ENCODE measurements around the gene LIPI. TPM values are rescaled to one million over a fixed set of nuclear protein-coding genes. Genes with fewer than 3 reads are reported as not detected.

The LIPI gene
- total RNA-seq, 1 experiment from 2014 or later, result not detected

DNA sequence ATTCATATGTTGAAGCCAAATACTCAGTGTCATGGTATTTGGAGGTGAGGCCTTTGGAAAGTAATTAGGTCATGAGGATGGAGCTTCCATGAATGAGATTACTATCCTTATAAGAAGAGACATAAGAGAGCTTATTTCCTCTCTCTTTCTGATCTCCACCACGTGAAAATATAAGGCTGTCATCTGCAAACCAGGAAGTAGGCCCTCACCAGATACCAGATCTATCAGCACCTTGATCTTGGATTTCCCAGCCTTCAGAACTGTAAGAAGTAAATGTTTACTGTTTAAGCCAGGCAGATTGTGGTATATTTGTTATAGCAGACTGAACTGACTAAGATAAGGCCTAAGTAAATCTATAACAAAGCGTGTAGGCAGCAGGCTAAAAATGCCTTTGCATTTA, 30.5 kb upstream of the LIPI start:
- intact Hi-C loops (cut with micrococcal nuclease), result no loop called here
- no peak for DNase-seq
- H3K79me2 ChIP-seq (ENCODE audit: low read length), result no peaks in the 10 kb centered on the region
- CTCF ChIA-PET, result no interaction called here
- no peaks in the 10 kb centered on the region for H3K9me3 ChIP-seq (ENCODE audit: low read length)
- no peak overlapping the region for H3K4me2 ChIP-seq (ENCODE audit: low read length)
- no peaks in the 10 kb centered on the region for H4K20me1 ChIP-seq (ENCODE audit: low read length)
- H3K4me3 ChIP-seq (ENCODE audit: low read length), result no peak overlapping the region
- H3K27me3 ChIP-seq (ENCODE audit: low read length), result 0 out of 2 replicates have a peak, but pooled peaks cover 7% of the 10 kb centered on the region
- TF ChIP-seq EZH2phosphoT487 (IDR thresholded peaks at IDR 0.05; ENCODE audit: borderline replicate concordance, low read length), result no peak
- TF ChIP-seq, protein P1, sequence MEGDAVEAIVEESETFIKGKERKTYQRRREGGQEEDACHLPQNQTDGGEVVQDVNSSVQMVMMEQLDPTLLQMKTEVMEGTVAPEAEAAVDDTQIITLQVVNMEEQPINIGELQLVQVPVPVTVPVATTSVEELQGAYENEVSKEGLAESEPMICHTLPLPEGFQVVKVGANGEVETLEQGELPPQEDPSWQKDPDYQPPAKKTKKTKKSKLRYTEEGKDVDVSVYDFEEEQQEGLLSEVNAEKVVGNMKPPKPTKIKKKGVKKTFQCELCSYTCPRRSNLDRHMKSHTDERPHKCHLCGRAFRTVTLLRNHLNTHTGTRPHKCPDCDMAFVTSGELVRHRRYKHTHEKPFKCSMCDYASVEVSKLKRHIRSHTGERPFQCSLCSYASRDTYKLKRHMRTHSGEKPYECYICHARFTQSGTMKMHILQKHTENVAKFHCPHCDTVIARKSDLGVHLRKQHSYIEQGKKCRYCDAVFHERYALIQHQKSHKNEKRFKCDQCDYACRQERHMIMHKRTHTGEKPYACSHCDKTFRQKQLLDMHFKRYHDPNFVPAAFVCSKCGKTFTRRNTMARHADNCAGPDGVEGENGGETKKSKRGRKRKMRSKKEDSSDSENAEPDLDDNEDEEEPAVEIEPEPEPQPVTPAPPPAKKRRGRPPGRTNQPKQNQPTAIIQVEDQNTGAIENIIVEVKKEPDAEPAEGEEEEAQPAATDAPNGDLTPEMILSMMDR (conservative IDR thresholded peaks at IDR 0.05; ENCODE audit: low read depth, low read length), result no peak
- no peak for TF ChIP-seq EZH2 (IDR thresholded peaks at IDR 0.05; ENCODE audit: low read length, unreplicated experiment)
- H3K36me3 ChIP-seq (ENCODE audit: low read depth, low read length), result no peaks in the 10 kb centered on the region
- no peaks in the 10 kb centered on the region for H3F3A ChIP-seq (ENCODE audit: low read length, unreplicated experiment)
- H3K9me2 ChIP-seq (replicated peaks; ENCODE audit: low read length), result no peaks in the 10 kb centered on the region
- no peak overlapping the region for H3K9ac ChIP-seq (ENCODE audit: low read length)
- H2AFZ ChIP-seq (ENCODE audit: low read length), result no peak overlapping the region
- POLR2A ChIA-PET (ENCODE audit: unreplicated experiment), result no interaction called here
- no peak overlapping the region for H3K27ac ChIP-seq (ENCODE audit: low read length)
- no TSS peak for BruUV-seq (replicated peaks)
- ATAC-seq, result no peak
- no peaks in the 10 kb centered on the region for H3K4me1 ChIP-seq (ENCODE audit: insufficient read depth, low read length)

DNA sequence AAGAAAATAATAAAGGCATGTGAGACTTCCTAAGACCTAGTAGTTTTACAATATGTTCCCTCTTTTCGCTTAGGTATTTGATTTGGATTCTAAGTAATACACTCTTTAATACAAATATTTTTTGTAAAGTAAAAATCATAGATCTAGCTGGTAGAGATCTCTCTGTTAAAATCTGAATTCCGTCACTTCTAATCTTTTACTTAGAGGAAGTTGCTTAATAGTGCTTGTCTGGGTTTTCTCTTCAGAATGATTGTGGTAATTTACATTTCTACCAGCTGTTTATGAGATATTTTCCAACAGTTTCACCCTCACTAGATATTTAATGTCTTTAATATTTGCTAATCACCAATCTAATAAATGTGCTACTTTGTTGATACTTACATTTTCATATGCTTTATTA, 28.5 kb upstream of the LIPI start:
- intact Hi-C loops (cut with micrococcal nuclease), result no loop called here

DNA sequence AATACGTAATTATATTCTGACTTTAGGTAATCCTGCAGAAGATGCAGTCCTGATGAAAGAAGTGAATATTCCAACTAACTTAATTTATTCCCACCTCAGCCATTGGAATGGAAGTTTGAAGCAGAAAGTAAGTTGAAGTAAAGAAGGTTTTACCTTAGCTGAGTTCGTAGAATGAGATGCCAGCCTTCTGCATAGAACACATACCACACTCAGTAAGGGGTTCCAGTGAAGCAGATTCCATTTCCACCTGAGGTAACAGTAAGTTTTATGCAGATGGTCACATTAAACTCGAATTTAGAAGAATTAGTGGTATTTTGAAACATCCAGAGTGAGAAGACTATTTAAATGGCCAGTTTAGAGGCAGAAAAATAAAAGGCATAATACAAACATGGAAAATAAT, 25.4 kb upstream of the LIPI start:
- no peak overlapping the region for H3K4me3 ChIP-seq (ENCODE audit: low read length)
- ChIA-PET POLR2A (ENCODE audit: unreplicated experiment) (no interaction called here), CTCF (no interaction called here)
- H2AFZ ChIP-seq (ENCODE audit: low read length), result no peak overlapping the region
- H3K9me2 ChIP-seq (replicated peaks; ENCODE audit: low read length), result no peaks in the 10 kb centered on the region
- H3K4me1 ChIP-seq (ENCODE audit: insufficient read depth, low read length), result no peaks in the 10 kb centered on the region
- H3K27me3 ChIP-seq (ENCODE audit: low read length), result peaks cover 31% of the 10 kb centered on the region; the same call in 1 of the 2 replicates
- H3K27ac ChIP-seq (ENCODE audit: low read length), result no peak overlapping the region
- DNase-seq (no peak), ATAC-seq (no peak)
- TF ChIP-seq EZH2phosphoT487 (IDR thresholded peaks at IDR 0.05; ENCODE audit: borderline replicate concordance, low read length), result no peak
- TF ChIP-seq, protein P1 (conservative IDR thresholded peaks at IDR 0.05; ENCODE audit: low read depth, low read length), result no peak
- TF ChIP-seq EZH2 (IDR thresholded peaks at IDR 0.05; ENCODE audit: low read length, unreplicated experiment), result no peak
- BruUV-seq (replicated peaks), result no TSS peak
- H3K4me2 ChIP-seq (ENCODE audit: low read length), result no peak overlapping the region
- H3K9ac ChIP-seq (ENCODE audit: low read length), result no peak overlapping the region
- no peaks in the 10 kb centered on the region for H3K36me3 ChIP-seq (ENCODE audit: low read depth, low read length)
- H4K20me1 ChIP-seq (ENCODE audit: low read length), result no peaks in the 10 kb centered on the region
- intact Hi-C loops (cut with micrococcal nuclease), result no loop called here
- H3K79me2 ChIP-seq (ENCODE audit: low read length), result no peaks in the 10 kb centered on the region
- no peaks in the 10 kb centered on the region; the same call in 1 of the 2 replicates for H3K9me3 ChIP-seq (ENCODE audit: low read length)
- no peaks in the 10 kb centered on the region for H3F3A ChIP-seq (ENCODE audit: low read length, unreplicated experiment)

More for the DNA sequence above, 28.5 kb upstream of the LIPI start:
- BruUV-seq (replicated peaks), result no TSS peak
- no peak for DNase-seq
- no peaks in the 10 kb centered on the region for H3K9me2 ChIP-seq (replicated peaks; ENCODE audit: low read length)
- H4K20me1 ChIP-seq (ENCODE audit: low read length), result no peaks in the 10 kb centered on the region
- no peak overlapping the region for H3K27ac ChIP-seq (ENCODE audit: low read length)
- no peaks in the 10 kb centered on the region for H3K9me3 ChIP-seq (ENCODE audit: low read length)
- no peaks in the 10 kb centered on the region for H3F3A ChIP-seq (ENCODE audit: low read length, unreplicated experiment)
- ChIA-PET POLR2A (ENCODE audit: unreplicated experiment) (no interaction called here), CTCF (no interaction called here)
- H3K9ac ChIP-seq (ENCODE audit: low read length), result no peak overlapping the region
- no peak overlapping the region for H3K4me2 ChIP-seq (ENCODE audit: low read length)
- H3K4me3 ChIP-seq (ENCODE audit: low read length), result no peak overlapping the region
- H3K4me1 ChIP-seq (ENCODE audit: insufficient read depth, low read length), result no peaks in the 10 kb centered on the region
- TF ChIP-seq, protein P1 (conservative IDR thresholded peaks at IDR 0.05; ENCODE audit: low read depth, low read length), result no peak
- no peak for TF ChIP-seq EZH2phosphoT487 (IDR thresholded peaks at IDR 0.05; ENCODE audit: borderline replicate concordance, low read length)
- no peak for TF ChIP-seq EZH2 (IDR thresholded peaks at IDR 0.05; ENCODE audit: low read length, unreplicated experiment)
- peaks cover 24% of the 10 kb centered on the region; the same call in 1 of the 2 replicates for H3K27me3 ChIP-seq (ENCODE audit: low read length)
- no peaks in the 10 kb centered on the region for H3K79me2 ChIP-seq (ENCODE audit: low read length)
- no peak for ATAC-seq
- H2AFZ ChIP-seq (ENCODE audit: low read length), result no peak overlapping the region
- H3K36me3 ChIP-seq (ENCODE audit: low read depth, low read length), result no peaks in the 10 kb centered on the region
